HEK293 (cell line): ENCODE data around the gene CDCP1.

Source experiments
- CTCF ChIA-PET: fragments of 350-600 bp; formaldehyde crosslinking; extraction: SDS; loops from one replicate; lab custom pipeline; 2021; ENCODE audit warnings: antibody characterized with exemption; lab: Yijun Ruan, JAX
- POLR2A ChIA-PET: fragments of 300-600 bp; formaldehyde crosslinking; extraction: SDS; loops from one replicate; lab custom pipeline; 2020; ENCODE audit warnings: antibody characterized with exemption, inconsistent platforms; lab: Yijun Ruan, JAX
- H3K27ac ChIP-seq: fragments of 200-500 bp; sonication (Bioruptor generic); 2 replicates; pipeline ENCODE4 v1.5.1; 2014; ENCODE audit warnings: low read depth, low read length, control low read depth, inconsistent platforms; ENCODE audit errors: extremely low read depth
- H3K36me3 ChIP-seq, 2 experiments: fragments of 200-500 bp in 1 of 2; sonication (Bioruptor generic) in 1 of 2; 1 replicate in 1 of 2; 2 replicates in 1 of 2; pipeline ENCODE4 v1.5.1; 2014 to 2017; ENCODE audit warnings: inconsistent platforms in 2 of 2, low read length in 2 of 2; ENCODE audit not compliant: control insufficient read depth in 2 of 2, insufficient read depth in 1 of 2
- H3K4me1 ChIP-seq: fragments of 200-500 bp; sonication (Bioruptor generic); 2 replicates; pipeline ENCODE4 v1.5.1; 2014; ENCODE audit warnings: mild to moderate bottlenecking, low read length, inconsistent platforms; ENCODE audit not compliant: control insufficient read depth, insufficient read depth
- H3K4me3 ChIP-seq: 2 replicates; pipeline ENCODE4 v1.5.1; 2011; ENCODE audit warnings: low read depth, mild to moderate bottlenecking, control low read depth, low read length, moderate library complexity
- H3K9me3 ChIP-seq: fragments of 200-500 bp; sonication (Bioruptor generic); 2 replicates; pipeline ENCODE4 v1.5.1; 2014; ENCODE audit warnings: low read depth, low read length, inconsistent platforms; ENCODE audit not compliant: control insufficient read depth, insufficient read depth
- OSR2 ChIP-seq: fragments of 450-650 bp; formaldehyde crosslinking; IDR thresholded peaks from 2 replicates; pipeline ENCODE4 v1.5.1; 2016; ENCODE audit warnings: missing biosample characterization, missing genetic modification characterization
- YY1 ChIP-seq: fragments of 450-650 bp; formaldehyde crosslinking; IDR thresholded peaks from 2 replicates; pipeline ENCODE4 v1.5.1; 2018; ENCODE audit warnings: missing biosample characterization, missing genetic modification characterization
- ZNF112 ChIP-seq: fragments of 450-650 bp; formaldehyde crosslinking; IDR thresholded peaks from 2 replicates; pipeline ENCODE4 v1.5.0; 2017; ENCODE audit warnings: missing biosample characterization, missing genetic modification characterization
- ZNF174 ChIP-seq: fragments of 450-650 bp; formaldehyde crosslinking; IDR thresholded peaks from 2 replicates; pipeline ENCODE4 v1.5.0; 2017; ENCODE audit warnings: missing biosample characterization, mild to moderate bottlenecking, missing genetic modification characterization
- ZNF560 ChIP-seq: fragments of 450-650 bp; formaldehyde crosslinking; IDR thresholded peaks from 2 replicates; pipeline ENCODE4 v1.5.1; 2017; ENCODE audit warnings: missing biosample characterization, missing genetic modification characterization, borderline replicate concordance
- ZNF629 ChIP-seq: fragments of 450-650 bp; formaldehyde crosslinking; IDR thresholded peaks from 2 replicates; pipeline ENCODE4 v1.5.1; 2017; ENCODE audit warnings: missing biosample characterization, missing genetic modification characterization
- ZNF654 ChIP-seq: fragments of 450-650 bp; formaldehyde crosslinking; IDR thresholded peaks from 2 replicates; pipeline ENCODE4 v1.5.1; 2016; ENCODE audit warnings: low read depth, missing biosample characterization, missing genetic modification characterization
- ZNF777 ChIP-seq: fragments of 450-650 bp; formaldehyde crosslinking; IDR thresholded peaks from 2 replicates; pipeline ENCODE4 v1.5.1; 2017; ENCODE audit warnings: missing biosample characterization, missing genetic modification characterization, borderline replicate concordance
- ZNF792 ChIP-seq: fragments of 450-650 bp; formaldehyde crosslinking; IDR thresholded peaks from 2 replicates; pipeline ENCODE4 v1.5.1; 2016; ENCODE audit warnings: missing biosample characterization, missing genetic modification characterization
- ZNF830 ChIP-seq: fragments of 450-650 bp; IDR thresholded peaks from 2 replicates; pipeline ENCODE4 v1.5.0; 2018; ENCODE audit warnings: missing biosample characterization, missing genetic modification characterization, low read depth, mild to moderate bottlenecking, moderate library complexity
- ZSCAN30 ChIP-seq: fragments of 450-650 bp; IDR thresholded peaks from 2 replicates; pipeline ENCODE4 v1.5.1; 2018; ENCODE audit warnings: missing biosample characterization, mild to moderate bottlenecking, missing genetic modification characterization, moderate library complexity
- TF ChIP-seq, protein P1 (sequence below): fragments of 450-650 bp; formaldehyde crosslinking; conservative IDR thresholded peaks from 2 replicates; pipeline ENCODE4 v1.5.1; 2016; ENCODE audit warnings: low read depth, missing biosample characterization, missing genetic modification characterization
- TF ChIP-seq, protein P2 (sequence below): fragments of 450-650 bp; formaldehyde crosslinking; IDR thresholded peaks from 2 replicates; pipeline ENCODE4 v1.5.1; 2016; ENCODE audit warnings: missing biosample characterization, missing genetic modification characterization
- TF ChIP-seq, protein P3 (sequence below): fragments of 450-650 bp; formaldehyde crosslinking; IDR thresholded peaks from 2 replicates; pipeline ENCODE4; 2016; ENCODE audit warnings: missing biosample characterization, missing genetic modification characterization
- TF ChIP-seq, protein P4 (sequence below): fragments of 450-650 bp; IDR thresholded peaks from 2 replicates; pipeline ENCODE4 v1.5.1; 2018; ENCODE audit warnings: missing biosample characterization, missing genetic modification characterization
- TF ChIP-seq, protein P5 (sequence below): fragments of 450-650 bp; formaldehyde crosslinking; IDR thresholded peaks from 2 replicates; pipeline ENCODE4 v1.5.1; 2016; ENCODE audit warnings: missing biosample characterization, missing genetic modification characterization
- TF ChIP-seq, protein P6 (sequence below): fragments of 450-650 bp; formaldehyde crosslinking; IDR thresholded peaks from 2 replicates; pipeline ENCODE4 v1.5.1; 2017; ENCODE audit warnings: missing biosample characterization, mild to moderate bottlenecking, missing genetic modification characterization, moderate library complexity

CDCP1 gene

DNA sequence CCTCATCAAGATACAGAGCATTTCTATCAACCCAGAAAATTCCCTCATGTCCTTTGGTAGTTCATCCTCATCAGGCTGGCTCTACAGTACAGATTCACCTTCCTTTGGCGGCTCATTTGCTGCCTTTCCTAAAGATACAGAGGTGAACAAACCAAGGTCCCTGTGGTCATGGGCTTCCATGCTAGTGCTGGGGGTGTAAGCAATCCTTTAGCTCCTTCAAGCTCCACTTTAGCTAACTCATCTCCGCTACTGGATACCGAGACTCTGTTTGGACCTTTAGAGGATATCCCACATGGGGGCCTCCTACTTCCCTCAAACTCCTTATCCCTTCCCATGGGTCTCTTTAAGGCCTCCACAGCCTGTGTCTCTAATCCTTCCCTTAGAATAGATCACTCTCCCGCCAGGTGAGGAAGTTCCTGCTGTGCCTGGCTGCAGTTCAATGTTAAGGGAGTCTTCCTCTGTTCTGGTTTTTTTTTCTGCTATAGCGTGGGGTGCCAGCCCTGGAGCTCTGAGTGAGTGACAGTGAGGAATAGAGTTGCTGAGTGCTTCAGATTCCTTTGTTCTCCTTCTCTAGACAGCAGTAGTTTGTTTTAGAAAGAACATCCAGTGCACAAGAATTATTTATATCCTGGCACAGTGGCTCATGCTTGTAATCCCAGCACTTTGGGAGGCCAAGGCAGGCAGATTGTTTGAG, 89.4 kb downstream of the CDCP1 start (continued):
- no peak for TF ChIP-seq ZNF777 (tag by site-specific recombination)
- TF ChIP-seq, protein P1, sequence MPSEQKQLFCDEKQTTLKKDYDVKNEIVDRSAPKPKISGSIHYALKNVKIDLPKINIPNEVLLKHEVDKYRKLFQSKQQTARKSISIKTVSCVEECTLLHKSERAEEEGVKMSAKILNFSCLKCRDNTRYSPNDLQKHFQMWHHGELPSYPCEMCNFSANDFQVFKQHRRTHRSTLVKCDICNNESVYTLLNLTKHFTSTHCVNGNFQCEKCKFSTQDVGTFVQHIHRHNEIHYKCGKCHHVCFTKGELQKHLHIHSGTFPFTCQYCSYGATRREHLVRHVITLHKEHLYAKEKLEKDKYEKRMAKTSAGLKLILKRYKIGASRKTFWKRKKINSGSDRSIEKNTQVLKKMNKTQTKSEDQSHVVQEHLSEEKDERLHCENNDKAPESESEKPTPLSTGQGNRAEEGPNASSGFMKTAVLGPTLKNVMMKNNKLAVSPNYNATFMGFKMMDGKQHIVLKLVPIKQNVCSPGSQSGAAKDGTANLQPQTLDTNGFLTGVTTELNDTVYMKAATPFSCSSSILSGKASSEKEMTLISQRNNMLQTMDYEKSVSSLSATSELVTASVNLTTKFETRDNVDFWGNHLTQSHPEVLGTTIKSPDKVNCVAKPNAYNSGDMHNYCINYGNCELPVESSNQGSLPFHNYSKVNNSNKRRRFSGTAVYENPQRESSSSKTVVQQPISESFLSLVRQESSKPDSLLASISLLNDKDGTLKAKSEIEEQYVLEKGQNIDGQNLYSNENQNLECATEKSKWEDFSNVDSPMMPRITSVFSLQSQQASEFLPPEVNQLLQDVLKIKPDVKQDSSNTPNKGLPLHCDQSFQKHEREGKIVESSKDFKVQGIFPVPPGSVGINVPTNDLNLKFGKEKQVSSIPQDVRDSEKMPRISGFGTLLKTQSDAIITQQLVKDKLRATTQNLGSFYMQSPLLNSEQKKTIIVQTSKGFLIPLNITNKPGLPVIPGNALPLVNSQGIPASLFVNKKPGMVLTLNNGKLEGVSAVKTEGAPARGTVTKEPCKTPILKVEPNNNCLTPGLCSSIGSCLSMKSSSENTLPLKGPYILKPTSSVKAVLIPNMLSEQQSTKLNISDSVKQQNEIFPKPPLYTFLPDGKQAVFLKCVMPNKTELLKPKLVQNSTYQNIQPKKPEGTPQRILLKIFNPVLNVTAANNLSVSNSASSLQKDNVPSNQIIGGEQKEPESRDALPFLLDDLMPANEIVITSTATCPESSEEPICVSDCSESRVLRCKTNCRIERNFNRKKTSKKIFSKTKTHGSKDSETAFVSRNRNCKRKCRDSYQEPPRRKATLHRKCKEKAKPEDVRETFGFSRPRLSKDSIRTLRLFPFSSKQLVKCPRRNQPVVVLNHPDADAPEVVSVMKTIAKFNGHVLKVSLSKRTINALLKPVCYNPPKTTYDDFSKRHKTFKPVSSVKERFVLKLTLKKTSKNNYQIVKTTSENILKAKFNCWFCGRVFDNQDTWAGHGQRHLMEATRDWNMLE (tag by site-specific recombination) = no peak

DNA sequence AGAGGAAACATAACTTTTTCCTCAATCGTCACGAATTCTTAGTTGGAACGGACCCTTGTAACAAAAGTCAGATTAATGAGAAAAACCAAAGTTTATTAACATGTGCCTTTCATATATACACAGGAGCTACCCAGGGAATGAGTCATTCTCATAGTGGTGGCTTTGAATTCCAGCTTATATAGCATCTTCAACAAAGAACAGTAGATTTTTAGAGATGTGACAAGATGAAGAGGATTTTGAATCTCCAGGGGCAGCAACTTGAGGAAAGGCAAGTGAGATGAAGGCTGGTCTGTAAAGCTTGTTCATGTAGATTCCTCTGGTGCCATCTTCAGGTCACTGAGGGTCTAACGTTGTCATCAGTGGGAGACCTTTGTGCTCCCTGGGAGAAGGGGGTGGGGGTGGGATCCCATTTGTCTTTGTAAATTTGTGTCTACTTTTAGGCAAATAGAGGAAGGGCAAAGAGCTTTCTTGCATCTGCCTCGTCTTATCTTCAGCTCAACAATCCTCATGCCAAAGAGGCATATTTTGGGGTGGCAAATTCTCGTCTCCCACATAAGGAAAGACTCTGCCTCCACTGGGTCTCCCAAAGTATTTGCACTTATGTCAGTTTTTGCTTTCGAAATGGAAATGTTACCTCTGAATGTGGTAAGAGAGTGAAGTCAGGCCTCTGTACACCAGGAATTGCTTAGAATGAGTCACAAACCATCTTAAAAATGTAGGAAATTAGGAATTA, 90.6 kb downstream of the CDCP1 start:
- ChIA-PET CTCF (interaction anchor here (0.6 to 3.7 kb wide), 11 partner anchors 8 to 571 kb away, joined by 3 to 26 read pairs (median 3); no protein-coding TSS in a partner anchor), POLR2A (interaction anchor here (0.9 kb wide), 1 partner anchor 13 kb away, joined by 4 read pairs; no protein-coding TSS in a partner anchor)
- H3K4me3 ChIP-seq = no peak overlapping the region
- H3K27ac ChIP-seq = no peak overlapping the region
- TF ChIP-seq ZNF654 (tag by site-specific recombination) (no peak), ZNF112 (no peak), ZNF560 (tag by site-specific recombination) (no peak), ZNF830 (tag by site-specific recombination) (no peak), OSR2 (tag by site-specific recombination) (no peak), ZNF629 (tag by site-specific recombination) (no peak), ZNF792 (tag by site-specific recombination) (no peak), ZNF174 (tag by site-specific recombination) (no peak), YY1 (tag by site-specific recombination) (no peak), ZSCAN30 (tag by site-specific recombination) (no peak)
- TF ChIP-seq, protein P2, sequence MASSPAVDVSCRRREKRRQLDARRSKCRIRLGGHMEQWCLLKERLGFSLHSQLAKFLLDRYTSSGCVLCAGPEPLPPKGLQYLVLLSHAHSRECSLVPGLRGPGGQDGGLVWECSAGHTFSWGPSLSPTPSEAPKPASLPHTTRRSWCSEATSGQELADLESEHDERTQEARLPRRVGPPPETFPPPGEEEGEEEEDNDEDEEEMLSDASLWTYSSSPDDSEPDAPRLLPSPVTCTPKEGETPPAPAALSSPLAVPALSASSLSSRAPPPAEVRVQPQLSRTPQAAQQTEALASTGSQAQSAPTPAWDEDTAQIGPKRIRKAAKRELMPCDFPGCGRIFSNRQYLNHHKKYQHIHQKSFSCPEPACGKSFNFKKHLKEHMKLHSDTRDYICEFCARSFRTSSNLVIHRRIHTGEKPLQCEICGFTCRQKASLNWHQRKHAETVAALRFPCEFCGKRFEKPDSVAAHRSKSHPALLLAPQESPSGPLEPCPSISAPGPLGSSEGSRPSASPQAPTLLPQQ (tag by site-specific recombination) = no peak
- TF ChIP-seq, protein P3, sequence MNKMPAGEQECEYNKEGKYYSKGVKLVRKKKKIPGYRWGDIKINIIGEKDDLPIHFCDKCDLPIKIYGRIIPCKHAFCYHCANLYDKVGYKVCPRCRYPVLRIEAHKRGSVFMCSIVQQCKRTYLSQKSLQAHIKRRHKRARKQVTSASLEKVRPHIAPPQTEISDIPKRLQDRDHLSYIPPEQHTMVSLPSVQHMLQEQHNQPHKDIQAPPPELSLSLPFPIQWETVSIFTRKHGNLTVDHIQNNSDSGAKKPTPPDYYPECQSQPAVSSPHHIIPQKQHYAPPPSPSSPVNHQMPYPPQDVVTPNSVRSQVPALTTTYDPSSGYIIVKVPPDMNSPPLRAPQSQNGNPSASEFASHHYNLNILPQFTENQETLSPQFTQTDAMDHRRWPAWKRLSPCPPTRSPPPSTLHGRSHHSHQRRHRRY = no peak
- TF ChIP-seq, protein P4, sequence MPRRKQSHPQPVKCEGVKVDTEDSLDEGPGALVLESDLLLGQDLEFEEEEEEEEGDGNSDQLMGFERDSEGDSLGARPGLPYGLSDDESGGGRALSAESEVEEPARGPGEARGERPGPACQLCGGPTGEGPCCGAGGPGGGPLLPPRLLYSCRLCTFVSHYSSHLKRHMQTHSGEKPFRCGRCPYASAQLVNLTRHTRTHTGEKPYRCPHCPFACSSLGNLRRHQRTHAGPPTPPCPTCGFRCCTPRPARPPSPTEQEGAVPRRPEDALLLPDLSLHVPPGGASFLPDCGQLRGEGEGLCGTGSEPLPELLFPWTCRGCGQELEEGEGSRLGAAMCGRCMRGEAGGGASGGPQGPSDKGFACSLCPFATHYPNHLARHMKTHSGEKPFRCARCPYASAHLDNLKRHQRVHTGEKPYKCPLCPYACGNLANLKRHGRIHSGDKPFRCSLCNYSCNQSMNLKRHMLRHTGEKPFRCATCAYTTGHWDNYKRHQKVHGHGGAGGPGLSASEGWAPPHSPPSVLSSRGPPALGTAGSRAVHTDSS (tag by site-specific recombination) = no peak
- TF ChIP-seq, protein P5, sequence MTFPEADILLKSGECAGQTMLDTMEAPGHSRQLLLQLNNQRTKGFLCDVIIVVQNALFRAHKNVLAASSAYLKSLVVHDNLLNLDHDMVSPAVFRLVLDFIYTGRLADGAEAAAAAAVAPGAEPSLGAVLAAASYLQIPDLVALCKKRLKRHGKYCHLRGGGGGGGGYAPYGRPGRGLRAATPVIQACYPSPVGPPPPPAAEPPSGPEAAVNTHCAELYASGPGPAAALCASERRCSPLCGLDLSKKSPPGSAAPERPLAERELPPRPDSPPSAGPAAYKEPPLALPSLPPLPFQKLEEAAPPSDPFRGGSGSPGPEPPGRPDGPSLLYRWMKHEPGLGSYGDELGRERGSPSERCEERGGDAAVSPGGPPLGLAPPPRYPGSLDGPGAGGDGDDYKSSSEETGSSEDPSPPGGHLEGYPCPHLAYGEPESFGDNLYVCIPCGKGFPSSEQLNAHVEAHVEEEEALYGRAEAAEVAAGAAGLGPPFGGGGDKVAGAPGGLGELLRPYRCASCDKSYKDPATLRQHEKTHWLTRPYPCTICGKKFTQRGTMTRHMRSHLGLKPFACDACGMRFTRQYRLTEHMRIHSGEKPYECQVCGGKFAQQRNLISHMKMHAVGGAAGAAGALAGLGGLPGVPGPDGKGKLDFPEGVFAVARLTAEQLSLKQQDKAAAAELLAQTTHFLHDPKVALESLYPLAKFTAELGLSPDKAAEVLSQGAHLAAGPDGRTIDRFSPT (tag by site-specific recombination) = no peak
- TF ChIP-seq, protein P6, sequence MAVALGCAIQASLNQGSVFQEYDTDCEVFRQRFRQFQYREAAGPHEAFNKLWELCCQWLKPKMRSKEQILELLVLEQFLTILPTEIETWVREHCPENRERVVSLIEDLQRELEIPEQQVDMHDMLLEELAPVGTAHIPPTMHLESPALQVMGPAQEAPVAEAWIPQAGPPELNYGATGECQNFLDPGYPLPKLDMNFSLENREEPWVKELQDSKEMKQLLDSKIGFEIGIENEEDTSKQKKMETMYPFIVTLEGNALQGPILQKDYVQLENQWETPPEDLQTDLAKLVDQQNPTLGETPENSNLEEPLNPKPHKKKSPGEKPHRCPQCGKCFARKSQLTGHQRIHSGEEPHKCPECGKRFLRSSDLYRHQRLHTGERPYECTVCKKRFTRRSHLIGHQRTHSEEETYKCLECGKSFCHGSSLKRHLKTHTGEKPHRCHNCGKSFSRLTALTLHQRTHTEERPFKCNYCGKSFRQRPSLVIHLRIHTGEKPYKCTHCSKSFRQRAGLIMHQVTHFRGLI (tag by site-specific recombination) = no peak
- no peaks in the 10 kb centered on the region for H3K9me3 ChIP-seq
- no peaks in the 10 kb centered on the region for H3K4me1 ChIP-seq
- no peaks in the 10 kb centered on the region for H3K36me3 ChIP-seq
